Measurements from ENCODE around the gene CD83.

CD83 gene

DNA sequence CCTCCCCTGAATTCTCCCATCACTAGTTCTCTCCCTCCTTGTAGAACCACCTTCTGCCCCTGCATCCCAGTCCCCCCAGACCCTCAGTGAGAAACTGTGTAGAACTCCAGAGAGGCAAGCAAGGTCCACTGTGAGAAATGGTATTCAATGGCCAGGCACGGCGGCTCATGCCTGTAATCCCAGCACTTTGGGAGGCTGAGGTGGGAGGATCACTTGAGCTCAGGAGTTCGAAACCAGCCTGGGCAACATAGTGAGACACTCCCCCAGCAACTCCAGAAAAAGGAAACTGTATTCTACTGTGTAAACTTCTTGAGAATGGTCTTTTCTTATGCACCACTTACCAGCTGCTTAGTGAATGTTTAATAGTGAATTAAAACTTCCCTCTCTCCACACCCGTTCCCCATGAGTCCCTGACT, 8.2 kb upstream of the CD83 start:
- TF ChIP-seq, protein P1, sequence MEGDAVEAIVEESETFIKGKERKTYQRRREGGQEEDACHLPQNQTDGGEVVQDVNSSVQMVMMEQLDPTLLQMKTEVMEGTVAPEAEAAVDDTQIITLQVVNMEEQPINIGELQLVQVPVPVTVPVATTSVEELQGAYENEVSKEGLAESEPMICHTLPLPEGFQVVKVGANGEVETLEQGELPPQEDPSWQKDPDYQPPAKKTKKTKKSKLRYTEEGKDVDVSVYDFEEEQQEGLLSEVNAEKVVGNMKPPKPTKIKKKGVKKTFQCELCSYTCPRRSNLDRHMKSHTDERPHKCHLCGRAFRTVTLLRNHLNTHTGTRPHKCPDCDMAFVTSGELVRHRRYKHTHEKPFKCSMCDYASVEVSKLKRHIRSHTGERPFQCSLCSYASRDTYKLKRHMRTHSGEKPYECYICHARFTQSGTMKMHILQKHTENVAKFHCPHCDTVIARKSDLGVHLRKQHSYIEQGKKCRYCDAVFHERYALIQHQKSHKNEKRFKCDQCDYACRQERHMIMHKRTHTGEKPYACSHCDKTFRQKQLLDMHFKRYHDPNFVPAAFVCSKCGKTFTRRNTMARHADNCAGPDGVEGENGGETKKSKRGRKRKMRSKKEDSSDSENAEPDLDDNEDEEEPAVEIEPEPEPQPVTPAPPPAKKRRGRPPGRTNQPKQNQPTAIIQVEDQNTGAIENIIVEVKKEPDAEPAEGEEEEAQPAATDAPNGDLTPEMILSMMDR (IDR thresholded peaks at IDR 0.05; ENCODE audit: insufficient read depth, low read depth, low read length, missing control alignments), result no peak
- peak overlapping the region; percentile 23 for H3K4me3 ChIP-seq (ENCODE audit: low read depth, low read length)
- no peak for DNase-seq (ENCODE audit: low read depth)

GRCh38 chr6:14110001-14110818, 7.4 kb upstream of the CD83 start:
- TF ChIP-seq, protein P1 (IDR thresholded peaks at IDR 0.05; ENCODE audit: insufficient read depth, low read depth, low read length, missing control alignments), result no peak
- peak overlapping the region; percentile 23 for H3K4me3 ChIP-seq (ENCODE audit: low read depth, low read length)

GRCh38 chr6:14113976-14114375, 3.6 kb upstream of the CD83 start:
- H3K4me3 ChIP-seq (ENCODE audit: low read depth, low read length), result no peak overlapping the region
- no peak for DNase-seq (ENCODE audit: low read depth)
- TF ChIP-seq, protein P1 (IDR thresholded peaks at IDR 0.05; ENCODE audit: insufficient read depth, low read depth, low read length, missing control alignments), result no peak

More at GRCh38 chr6:14110001-14110818, 7.4 kb upstream of the CD83 start:
- peak; percentile 87 for DNase-seq (ENCODE audit: low read depth)

DNA sequence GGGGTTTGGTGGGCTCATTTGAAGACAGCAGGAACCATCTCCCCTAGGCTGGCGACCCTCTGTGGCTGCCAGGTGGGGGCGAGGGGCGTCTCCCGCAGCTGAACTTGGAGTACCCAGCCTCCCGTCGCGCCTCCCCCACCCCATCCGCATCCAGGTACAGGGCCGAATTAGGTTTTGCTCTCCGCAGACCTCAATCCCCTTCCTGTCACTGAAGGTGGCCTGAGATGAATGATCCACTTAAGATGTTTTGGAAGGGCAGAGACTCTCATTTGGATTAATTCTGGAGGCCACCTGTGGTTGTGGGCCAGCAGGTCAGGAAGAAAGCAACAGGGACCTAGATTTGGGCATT, 493 bp downstream of the CD83 start:
- DNase-seq (ENCODE audit: low read depth), result no peak
- peak overlapping the region; percentile 81 for H3K4me3 ChIP-seq (ENCODE audit: low read depth, low read length)
- TF ChIP-seq, protein P1 (IDR thresholded peaks at IDR 0.05; ENCODE audit: insufficient read depth, low read depth, low read length, missing control alignments), result no peak

DNA sequence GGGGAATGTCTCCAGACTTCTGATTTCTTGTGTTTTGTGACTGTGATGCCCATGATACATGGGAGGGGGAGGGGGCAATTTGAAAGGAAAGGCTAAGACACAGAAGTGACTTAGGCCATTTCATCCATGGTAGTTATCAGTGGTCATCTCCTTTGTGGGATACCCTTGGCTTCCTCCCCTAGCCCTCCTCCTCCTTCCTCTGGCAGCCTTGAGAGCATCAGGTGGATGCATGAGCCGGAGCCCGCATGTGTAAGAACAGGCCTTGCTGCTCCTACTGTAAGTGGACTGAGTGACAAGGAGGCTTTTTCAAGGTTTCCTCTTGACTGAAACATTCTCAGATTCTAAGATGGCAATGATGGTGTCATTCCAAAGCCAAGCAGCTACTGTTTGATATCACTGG, 874 bp downstream of the CD83 start:
- no peak for DNase-seq (ENCODE audit: low read depth)
- TF ChIP-seq, protein P1 (IDR thresholded peaks at IDR 0.05; ENCODE audit: insufficient read depth, low read depth, low read length, missing control alignments), result no peak
- peak overlapping the region; percentile 81 for H3K4me3 ChIP-seq (ENCODE audit: low read depth, low read length)

- DNase-seq (ENCODE audit: low read depth), result no peak
- peak overlapping the region; percentile 81 for H3K4me3 ChIP-seq (ENCODE audit: low read depth, low read length)
- TF ChIP-seq, protein P1 (IDR thresholded peaks at IDR 0.05; ENCODE audit: insufficient read depth, low read depth, low read length, missing control alignments), result no peak
Measured at GRCh38 chr6:14119784-14120183, 2.2 kb downstream of the CD83 start.

GRCh38 chr6:14120546-14120945, 3.0 kb downstream of the CD83 start:
- peak overlapping the region; percentile 25 for H3K4me3 ChIP-seq (ENCODE audit: low read depth, low read length)
- TF ChIP-seq, protein P1 (IDR thresholded peaks at IDR 0.05; ENCODE audit: insufficient read depth, low read depth, low read length, missing control alignments), result no peak
- DNase-seq (ENCODE audit: low read depth), result no peak

All from GM12865 (cell line).